HG02981 (cell line): ENCODE results near the gene OSGEP.
A peak's percentile ranks its signal among the peaks of the same experiment; 100 is the strongest.

Experiments used
- ATAC-seq: cut with Tn5 transposase; IDR thresholded peaks from one replicate; pipeline ENCODE4 v1.9.1; 2021; ENCODE audit warnings: mild to moderate bottlenecking, moderate library complexity; ENCODE audit not compliant: unreplicated experiment

OSGEP gene

GRCh38 chr14:20454516-20455354 lies at the start of gene OSGEP, which contains the start of gene APEX1:
OSGEP (minus strand) TSS chr14:20454812; CDS start chr14:20454683, 129 bp downstream.
APEX1 (plus strand) TSS chr14:20455226; CDS start chr14:20455646, 420 bp downstream.
- peak; percentile 85 for ATAC-seq

- ATAC-seq = no peak
Measured at GRCh38 chr14:20503898-20504297, 49.3 kb upstream of the OSGEP start.

GRCh38 chr14:20501346-20501745 lies 46.7 kb upstream of the OSGEP start:
- ATAC-seq = no peak

GRCh38 chr14:20499881-20500280 lies 45.3 kb upstream of the OSGEP start:
- no peak for ATAC-seq

- no peak for ATAC-seq
Measured at GRCh38 chr14:20499108-20499507, 44.5 kb upstream of the OSGEP start.

GRCh38 chr14:20498622-20499021 lies 44.0 kb upstream of the OSGEP start:
- ATAC-seq = no peak

GRCh38 chr14:20494935-20495766 lies 40.5 kb upstream of the OSGEP start:
- ATAC-seq = no peak

GRCh38 chr14:20493634-20494033 lies 39.0 kb upstream of the OSGEP start:
- no peak for ATAC-seq

GRCh38 chr14:20492486-20492885 lies 37.9 kb upstream of the OSGEP start:
- ATAC-seq = no peak

- ATAC-seq = no peak
Measured at GRCh38 chr14:20490563-20490962, 36.0 kb upstream of the OSGEP start.

GRCh38 chr14:20489093-20489994 lies 34.7 kb upstream of the OSGEP start:
- peak; percentile 48 for ATAC-seq

- no peak for ATAC-seq
Measured at GRCh38 chr14:20487396-20487725, 32.7 kb upstream of the OSGEP start.

GRCh38 chr14:20486684-20487395 lies 32.2 kb upstream of the OSGEP start:
- no peak for ATAC-seq

GRCh38 chr14:20485900-20486299 lies 31.3 kb upstream of the OSGEP start:
- no peak for ATAC-seq

- no peak for ATAC-seq
Measured at GRCh38 chr14:20482382-20482781, 27.8 kb upstream of the OSGEP start.

- no peak for ATAC-seq
Measured at GRCh38 chr14:20478894-20479293, 24.3 kb upstream of the OSGEP start.

GRCh38 chr14:20477211-20477876 lies 22.7 kb upstream of the OSGEP start:
- no peak for ATAC-seq

- no peak for ATAC-seq
Measured at GRCh38 chr14:20476776-20477175, 22.2 kb upstream of the OSGEP start.

GRCh38 chr14:20472536-20473169 lies 18.0 kb upstream of the OSGEP start:
- ATAC-seq = no peak
